ENCODE measurements around the gene HDDC3. TPM values are rescaled to one million over a fixed set of nuclear protein-coding genes. Genes with fewer than 3 reads are reported as not detected.

The HDDC3 gene
- total RNA-seq, 4 donors from 2014 or later = 5.1 to 7.9 (median 6.0) TPM

- Histone ChIP-seq H3K27me3 (no peaks in the 10 kb centered on the region), H3K9me3 (no peaks in the 10 kb centered on the region), H3K36me3 (peaks cover 11 to 27% (median 22%) of the 10 kb centered on the region in 4 donors), H3K4me3 (peak overlapping the region; percentile 68 to 85 (median 76)), H3K4me1 (peaks cover 43 to 71% (median 62%) of the 10 kb centered on the region in 4 donors), H3K27ac (replicated peaks in 1 of 4) (peak overlapping the region; percentile 86 to 87 (median 86))
- 3% methylated on average over 9 of the region's 19 CpGs for WGBS
- DNase-seq (ENCODE audit: extremely low spot score) = peak; percentile 95
- intact Hi-C loops (cut with DNase I) = no loop called here
- TF ChIP-seq POLR2A (IDR thresholded peaks at IDR 0.05; ENCODE audit: low read depth) (no peak), EP300 (IDR thresholded peaks at IDR 0.05) (no peak), CTCF (IDR thresholded peaks at IDR 0.05) (peak; percentile 89 to 99 (median 93)), POLR2AphosphoS5 (IDR thresholded peaks at IDR 0.05) (peak in 1 of 2 donors; percentile 41)
Measured at GRCh38 chr15:90934256-90934948, 2.1 kb upstream of the HDDC3 start.

- no peak for DNase-seq (ENCODE audit: extremely low spot score)
- Histone ChIP-seq H3K27ac (replicated peaks in 1 of 4) (no peak overlapping the region), H3K4me1 (peaks cover 43 to 74% (median 66%) of the 10 kb centered on the region in 4 donors), H3K36me3 (peaks cover 1 to 16% (median 11%) of the 10 kb centered on the region in 4 donors), H3K4me3 (no peak overlapping the region), H3K27me3 (no peaks in the 10 kb centered on the region), H3K9me3 (no peaks in the 10 kb centered on the region)
- TF ChIP-seq CTCF (IDR thresholded peaks at IDR 0.05) (no peak), POLR2A (IDR thresholded peaks at IDR 0.05; ENCODE audit: low read depth) (no peak), POLR2AphosphoS5 (IDR thresholded peaks at IDR 0.05) (no peak), EP300 (IDR thresholded peaks at IDR 0.05) (no peak)
- 78% methylated on average over 1 of the region's 1 CpG for WGBS
- intact Hi-C loops (cut with DNase I) = no loop called here
Measured at GRCh38 chr15:90933301-90933700, 952 bp upstream of the HDDC3 start.

GRCh38 chr15:90932660-90932991, 277 bp upstream of the HDDC3 start:
- H3K4me1 ChIP-seq = peaks cover 43 to 74% (median 66%) of the 10 kb centered on the region in 4 donors
- no peak for DNase-seq (ENCODE audit: extremely low spot score)
- TF ChIP-seq POLR2A (IDR thresholded peaks at IDR 0.05; ENCODE audit: low read depth) = no peak
- no peak for TF ChIP-seq CTCF (IDR thresholded peaks at IDR 0.05)
- no peak for TF ChIP-seq EP300 (IDR thresholded peaks at IDR 0.05)
- TF ChIP-seq POLR2AphosphoS5 (IDR thresholded peaks at IDR 0.05) = no peak
- H3K36me3 ChIP-seq = peaks cover 0 to 9% (median 7%) of the 10 kb centered on the region in 4 donors
- 44% methylated on average over 2 of the region's 5 CpGs for WGBS
- intact Hi-C loops (cut with DNase I) = loop anchor here (1.0 kb wide), 1 partner anchor 30 kb away; no protein-coding TSS in a partner anchor
- peak overlapping the region; percentile 70 to 89 (median 80) for H3K4me3 ChIP-seq
- H3K27me3 ChIP-seq = no peaks in the 10 kb centered on the region
- peak overlapping the region; percentile 86 to 94 (median 88) for H3K27ac ChIP-seq (replicated peaks in 1 of 4)
- H3K9me3 ChIP-seq = no peaks in the 10 kb centered on the region

GRCh38 chr15:90931575-90931827, 848 bp downstream of the HDDC3 start:
- Histone ChIP-seq H3K27me3 (no peaks in the 10 kb centered on the region), H3K9me3 (no peaks in the 10 kb centered on the region), H3K4me3 (peak overlapping the region; percentile 70 to 89 (median 80)), H3K4me1 (peaks cover 39 to 67% (median 59%) of the 10 kb centered on the region in 4 donors), H3K36me3 (peaks cover 0 to 4% (median 0%) of the 10 kb centered on the region in 4 donors), H3K27ac (replicated peaks in 1 of 4) (peak overlapping the region; percentile 86 to 94 (median 88))
- TF ChIP-seq POLR2AphosphoS5 (IDR thresholded peaks at IDR 0.05) (no peak), POLR2A (IDR thresholded peaks at IDR 0.05; ENCODE audit: low read depth) (no peak), CTCF (IDR thresholded peaks at IDR 0.05) (peak in 1 of 3 experiments; percentile 26)
- intact Hi-C loops (cut with DNase I) = no loop called here
- WGBS = 47% methylated on average over 6 of the region's 6 CpGs
- DNase-seq (ENCODE audit: extremely low spot score) = no peak

All from esophagus muscularis mucosa (tissue), 4 donors.